NCI-H2029 treated with DMSO at 0.1 percent for 48 hours (cell line): ENCODE measurements around the gene AQP3.
A peak's percentile ranks its signal among the peaks of the same experiment; 100 is the strongest.
"Not testable (repeated sequence)": the region's sequence is repeated elsewhere in the genome, so short reads cannot be mapped to it uniquely, and the experiment has no call there.

Experiments used
- DNase-seq: peaks from one replicate; lab custom pipeline; 2025; lab: John Stamatoyannopoulos, UW

The AQP3 gene

DNA sequence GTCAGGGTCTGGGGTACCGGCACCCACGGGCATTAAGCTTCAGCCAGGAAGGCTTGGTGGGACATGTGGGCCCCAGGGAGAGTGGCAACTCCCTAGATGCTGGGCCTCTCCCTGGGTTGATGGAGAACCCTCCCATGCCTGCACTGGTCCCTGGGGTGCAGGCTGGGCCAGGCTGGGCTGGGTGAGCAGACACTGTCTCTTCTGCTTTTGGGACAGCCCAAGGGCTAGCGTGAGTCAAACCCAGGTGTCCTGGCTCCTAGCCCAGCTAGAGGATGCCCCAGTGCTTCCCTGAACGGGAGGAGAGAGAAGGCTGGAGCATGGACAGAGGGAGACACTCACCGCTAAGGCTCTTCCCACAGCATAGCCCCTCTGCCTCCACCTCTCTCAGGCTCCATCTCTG, 39.3 kb downstream of the AQP3 start:
- DNase-seq, result no peak

DNA sequence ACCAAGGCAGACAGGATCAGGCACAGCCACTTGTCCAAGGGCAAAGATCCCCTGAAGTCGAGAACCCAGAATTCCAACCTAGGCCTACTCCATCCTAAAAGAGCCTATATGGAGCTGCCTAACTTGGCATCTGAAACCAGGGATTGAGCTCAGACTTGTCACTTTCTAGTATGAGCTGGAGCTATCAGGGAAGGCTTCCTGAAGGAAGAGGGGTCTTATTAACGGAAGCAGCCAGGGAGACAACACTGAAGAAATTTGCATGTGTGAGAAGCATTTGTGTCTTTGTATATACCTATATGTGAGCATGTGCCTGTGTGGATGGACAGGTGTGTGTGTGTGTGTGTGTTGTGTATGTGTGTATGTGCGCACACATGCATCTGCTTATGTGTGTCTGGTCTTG, 40.3 kb downstream of the AQP3 start:
- DNase-seq, result no peak

DNA sequence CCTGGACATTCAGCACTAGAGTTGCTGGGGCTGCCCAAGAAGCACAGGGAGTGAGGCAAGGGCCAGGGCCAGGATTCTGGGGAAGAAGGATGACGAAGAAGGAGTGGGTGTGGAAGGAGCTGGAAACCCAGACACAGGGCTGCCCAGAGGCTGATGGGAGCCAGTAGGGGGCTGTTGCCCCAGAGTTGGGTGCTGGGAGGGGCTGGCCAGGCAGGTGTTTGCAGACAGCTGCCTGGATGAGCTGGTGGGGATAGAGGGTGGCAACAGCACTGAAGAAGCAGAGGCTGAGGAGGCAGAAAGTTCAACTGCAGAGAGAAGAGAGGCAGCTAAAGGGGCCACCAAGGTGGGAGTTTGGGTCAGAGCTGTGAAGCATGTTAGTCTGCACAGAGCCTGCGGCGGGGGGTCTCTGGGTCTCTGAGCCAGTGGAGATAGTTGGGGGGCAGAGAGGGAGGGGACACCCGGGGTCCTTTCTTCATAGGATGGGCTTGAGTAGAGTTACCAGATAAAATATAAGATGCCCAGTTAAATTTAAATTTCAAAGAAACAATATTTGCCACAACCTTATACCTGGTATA, 42.5 kb downstream of the AQP3 start:
- DNase-seq, result no peak

DNA sequence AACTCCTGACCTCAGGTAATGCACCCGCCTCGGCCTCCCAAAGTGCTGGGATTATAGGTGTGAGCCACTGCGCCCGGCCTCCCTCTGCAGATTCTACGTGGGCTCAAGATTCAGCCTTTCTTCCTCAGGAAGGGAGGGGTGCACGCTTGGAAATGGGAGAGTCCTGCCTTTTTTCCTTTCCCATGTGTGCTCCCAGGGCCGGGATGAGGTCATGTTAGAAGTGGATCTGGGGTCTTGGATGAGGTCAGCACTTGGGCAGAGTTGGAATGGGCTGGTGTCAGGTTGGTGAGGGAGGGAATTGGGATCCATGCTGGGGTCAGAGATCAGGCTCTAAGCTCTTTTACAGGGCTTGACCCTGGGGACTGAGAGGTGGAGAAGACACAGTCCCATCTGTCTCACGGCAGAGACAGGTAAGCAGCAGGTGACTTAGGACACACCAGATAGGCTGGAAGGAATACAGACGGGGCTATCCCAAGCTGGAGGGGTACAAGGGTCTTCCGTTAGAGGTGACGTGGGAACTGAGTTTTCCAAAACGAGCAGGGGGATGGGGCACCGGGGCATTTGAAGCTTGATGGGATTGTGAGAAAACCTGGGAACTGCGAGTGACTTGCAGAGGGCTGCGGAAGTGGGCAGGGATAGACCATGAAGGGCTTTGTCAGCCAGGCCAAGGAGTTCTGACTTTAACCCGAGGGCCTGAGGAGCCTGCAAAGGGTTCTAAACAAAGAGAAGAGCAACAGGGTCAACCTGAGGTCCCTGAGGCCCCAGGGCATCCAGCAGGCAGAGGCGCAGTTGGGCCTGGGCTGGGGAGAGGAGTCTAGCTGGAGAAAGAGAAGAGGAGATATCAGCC, 43.2 kb downstream of the AQP3 start:
- no peak for DNase-seq

DNA sequence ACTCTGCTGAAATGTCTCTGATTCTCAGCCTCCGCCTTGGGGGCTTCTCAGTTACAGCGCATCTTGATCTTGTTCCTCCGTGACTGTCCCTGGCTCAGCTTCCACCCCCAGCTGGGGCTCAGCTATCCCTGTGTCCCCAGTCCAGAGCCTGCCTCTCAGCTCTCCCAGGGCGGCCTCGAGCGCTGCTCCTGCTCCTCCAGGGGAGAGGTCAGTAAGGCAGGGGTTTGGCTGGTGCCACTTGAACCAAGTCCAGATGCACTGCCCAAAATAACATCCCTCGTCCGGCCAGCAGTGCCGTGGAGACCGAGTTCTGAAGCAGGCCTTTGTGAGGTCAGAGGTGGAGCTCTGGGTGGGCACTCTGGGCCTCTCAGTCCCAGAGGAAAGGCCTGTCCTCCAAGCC, 45.0 kb downstream of the AQP3 start, which contains the start of gene AQP7:
AQP7 (minus strand) TSS at position 198 of the 400 bp plus-strand sequence. CDS start 1,306 bp downstream, outside the sequence.
- DNase-seq, result not testable (repeated sequence)

DNA sequence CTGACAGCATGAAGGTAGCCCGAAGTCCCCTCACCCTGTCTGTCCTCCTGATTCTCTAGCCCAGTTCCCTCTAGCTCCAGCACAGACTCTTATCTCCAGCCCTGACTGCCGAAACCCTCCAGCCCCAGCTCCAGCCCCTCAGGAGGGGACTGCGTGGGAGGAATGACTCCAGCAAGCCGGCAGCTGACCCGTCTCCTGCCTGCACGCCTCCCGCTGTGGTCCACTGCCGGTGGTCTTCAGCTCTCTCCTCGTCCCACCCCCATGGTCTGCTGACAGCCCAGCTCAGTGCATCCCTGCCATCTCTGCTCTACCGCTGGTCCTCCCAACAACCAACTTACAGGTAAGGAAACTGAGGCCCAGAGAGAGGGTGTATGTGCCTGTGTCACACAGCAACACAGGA, 45.6 kb downstream of the AQP3 start:
- DNase-seq, result not testable (repeated sequence)

DNA sequence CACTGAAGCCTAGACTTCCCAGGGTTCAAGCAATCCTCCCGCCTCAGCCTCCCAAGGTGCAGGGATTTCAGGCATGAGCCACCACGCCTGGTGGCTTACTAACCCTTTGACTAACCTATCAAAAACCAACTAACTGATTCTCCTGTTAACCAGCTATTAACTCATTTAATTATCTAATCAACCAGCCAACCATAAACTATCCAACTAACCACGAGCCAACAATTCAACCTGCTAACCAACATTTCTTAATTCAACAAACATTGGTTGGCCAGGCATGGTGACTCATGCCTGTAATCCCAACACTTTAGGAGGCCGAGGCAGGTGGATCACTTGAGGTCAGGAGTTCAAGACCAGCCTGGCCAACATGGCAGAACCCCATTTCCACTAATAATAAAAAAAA, 48.3 kb downstream of the AQP3 start:
- DNase-seq, result not testable (repeated sequence)

DNA sequence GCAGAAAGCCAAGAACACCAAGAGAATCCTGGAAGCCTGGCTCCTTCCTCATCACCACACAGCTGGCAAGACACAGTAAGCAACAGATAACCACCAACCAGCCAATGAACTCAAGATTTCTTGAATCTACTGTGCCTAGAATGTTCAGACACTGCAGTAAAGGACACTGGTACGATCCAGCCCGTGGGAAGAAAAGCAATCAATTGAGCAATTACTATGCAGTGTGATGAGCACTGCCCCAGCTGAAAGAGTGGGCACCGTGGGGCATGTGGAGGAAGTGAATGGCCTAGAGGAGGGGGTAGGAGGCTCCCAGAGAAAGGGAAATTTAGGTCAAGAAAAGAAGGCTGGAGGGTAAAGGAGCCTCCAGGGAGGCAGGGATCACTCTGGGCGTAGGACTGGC, 49.6 kb downstream of the AQP3 start:
- not testable (repeated sequence) for DNase-seq

DNA sequence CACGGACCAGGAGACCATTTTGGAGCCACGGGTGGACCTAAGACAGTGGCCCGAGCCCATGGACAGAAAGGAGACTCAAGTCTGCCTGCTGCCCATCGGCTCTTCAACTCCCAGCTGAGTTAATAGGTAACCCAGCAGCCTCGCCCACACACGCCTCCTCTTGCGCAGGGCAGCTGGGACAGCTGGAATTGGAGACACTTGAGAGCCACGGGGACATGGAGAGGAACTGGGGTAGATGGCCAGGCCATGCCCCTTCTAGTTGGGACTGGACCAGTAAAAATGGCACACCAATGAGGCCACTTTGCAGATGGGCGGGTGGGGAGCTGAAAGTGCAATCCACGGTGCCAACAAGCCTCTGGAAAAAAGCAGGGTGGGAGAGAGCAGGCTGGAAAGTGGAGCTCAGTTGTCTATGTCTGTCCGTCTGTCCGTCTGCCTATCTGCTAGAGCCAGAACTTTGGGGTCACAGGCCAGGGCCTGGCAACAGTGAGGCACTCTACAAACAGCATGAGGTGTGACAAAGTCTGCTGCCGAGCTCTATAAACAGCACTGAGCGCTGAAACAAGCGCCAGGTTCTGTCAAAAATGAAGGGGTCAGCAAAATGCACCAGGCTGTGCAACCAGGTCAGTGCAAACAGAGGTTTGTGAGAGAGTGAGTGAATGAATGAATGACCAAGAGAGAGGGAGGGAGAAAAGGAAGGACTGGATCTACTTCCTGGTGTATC, 52.1 kb downstream of the AQP3 start:
- DNase-seq, result not testable (repeated sequence)

DNA sequence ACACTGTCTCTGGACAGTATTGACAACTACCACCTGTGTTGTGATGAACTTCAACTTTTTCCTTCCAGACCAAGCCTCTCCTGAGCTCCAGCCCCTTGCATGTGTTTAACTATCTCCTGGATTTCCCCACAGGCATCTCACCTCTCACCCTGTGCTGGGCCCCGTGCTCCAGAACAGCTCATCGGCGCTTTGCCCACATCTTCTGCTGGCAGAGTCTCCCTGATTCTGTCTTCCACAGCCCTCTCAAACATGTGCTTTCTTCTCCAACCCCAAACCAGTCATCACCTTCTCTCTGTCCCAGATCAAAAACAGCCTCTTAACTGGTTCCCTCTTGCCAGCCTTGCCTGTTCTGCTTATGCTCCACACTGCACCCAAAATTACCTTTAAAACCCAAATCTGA, 53.4 kb downstream of the AQP3 start:
- not testable (repeated sequence) for DNase-seq

DNA sequence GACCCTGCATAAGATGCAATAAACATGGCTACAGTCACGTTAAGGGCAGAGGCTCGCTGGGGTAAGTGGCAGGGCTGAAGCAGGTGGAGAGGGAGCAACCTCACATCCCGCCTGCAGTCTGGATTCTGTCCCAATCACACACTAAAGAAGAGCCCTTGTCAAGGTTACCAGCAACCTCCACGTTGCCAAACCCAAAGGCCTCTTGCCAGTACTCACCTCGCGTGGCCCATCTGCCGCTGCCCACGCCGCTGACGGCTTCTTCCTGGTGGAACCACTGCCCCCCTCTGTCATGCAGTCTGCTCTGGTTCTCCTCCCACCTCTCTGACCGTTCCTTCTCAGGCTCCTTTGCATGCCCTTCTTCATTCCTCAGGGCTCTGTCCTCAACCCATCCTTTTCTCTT, 53.8 kb downstream of the AQP3 start:
- peak; percentile 30 for DNase-seq

DNA sequence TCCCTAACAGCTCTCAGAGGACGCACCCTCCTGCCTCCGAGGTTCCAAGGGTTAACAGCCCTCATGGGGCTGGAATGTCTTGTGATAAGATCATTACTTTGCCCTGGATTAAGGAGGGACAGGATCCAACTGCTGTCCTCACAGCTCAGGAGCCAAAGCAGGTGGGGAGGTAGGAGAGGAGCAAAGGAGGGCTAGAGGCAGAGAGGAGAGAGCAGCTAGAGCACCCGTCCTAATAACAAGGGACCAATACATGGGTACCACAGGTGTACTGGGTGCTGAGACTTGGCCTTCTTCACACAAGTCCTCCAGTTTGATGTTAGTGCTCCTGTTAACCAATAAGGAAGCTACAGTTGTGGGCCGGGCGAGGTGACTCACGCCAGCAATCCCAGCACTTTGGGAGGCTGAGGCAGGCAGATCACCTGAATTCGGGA, 54.8 kb downstream of the AQP3 start:
- DNase-seq, result not testable (repeated sequence)
